Progenitor cell of endocrine pancreas (in vitro differentiated cells): ENCODE measurements around the gene BIVM. TPM values are rescaled to one million over a fixed set of nuclear protein-coding genes. Genes with fewer than 3 reads are reported as not detected.

Experiments used
- DNase-seq: peaks from one replicate; pipeline ENCODE4 v3.0.0; 2021; ENCODE audit warnings: low spot score; ENCODE audit not compliant: unreplicated experiment
- H3K27ac Mint-ChIP-seq: 2 replicates; pipeline ENCODE4 v1.8.0; 2021; ENCODE audit warnings: mild to moderate bottlenecking, moderate library complexity, mixed read lengths
- H3K27me3 Mint-ChIP-seq: 2 replicates; pipeline ENCODE4 v1.8.0; 2021; ENCODE audit warnings: mixed read lengths
- H3K36me3 Mint-ChIP-seq: 2 replicates; pipeline ENCODE4 v1.8.0; 2022; ENCODE audit warnings: mixed read lengths; ENCODE audit not compliant: insufficient read depth
- H3K4me1 Mint-ChIP-seq: 2 replicates; pipeline ENCODE4 v1.8.0; 2021; ENCODE audit warnings: low read depth, mixed read lengths
- H3K4me3 Mint-ChIP-seq: 2 replicates; pipeline ENCODE4 v1.8.0; 2021; ENCODE audit warnings: low read depth, mild to moderate bottlenecking, moderate library complexity, mixed read lengths
- H3K9me3 Mint-ChIP-seq: 2 replicates; pipeline ENCODE4 v1.8.0; 2021; ENCODE audit warnings: low read depth, mixed read lengths
- CTCF ChIP-seq: fragments of 200-600 bp; sonication (generic); IDR thresholded peaks from one replicate; pipeline ENCODE4 v1.5.0; 2021; ENCODE audit warnings: antibody characterized with exemption, mild to moderate bottlenecking; ENCODE audit not compliant: unreplicated experiment
- total RNA-seq: library from RNA; stranded (reverse); gene quantifications from 2 replicates; pipeline ENCODE4 v1.2.1, GENCODE V29; 2021

Gene BIVM
- total RNA-seq, 1 donor from 2014 or later, result 28.5 TPM

GRCh38 chr13:102792396-102792795 lies 6.5 kb upstream of the BIVM start:
- Mint-ChIP-seq H3K36me3 (peaks cover 9% of the 10 kb centered on the region), H3K4me3 (no peak overlapping the region), H3K27me3 (no peaks in the 10 kb centered on the region), H3K9me3 (no peaks in the 10 kb centered on the region), H3K27ac (no peak overlapping the region), H3K4me1 (no peaks in the 10 kb centered on the region)
- DNase-seq, result no peak
- TF ChIP-seq CTCF, result no peak

GRCh38 chr13:102793611-102794355 lies 5.1 kb upstream of the BIVM start:
- DNase-seq, result no peak
- Mint-ChIP-seq H3K4me1 (no peaks in the 10 kb centered on the region), H3K9me3 (no peaks in the 10 kb centered on the region), H3K27me3 (no peaks in the 10 kb centered on the region), H3K27ac (no peak overlapping the region), H3K36me3 (peaks cover 7% of the 10 kb centered on the region), H3K4me3 (no peak overlapping the region)
- TF ChIP-seq CTCF, result no peak

- H3K27me3 Mint-ChIP-seq, result no peaks in the 10 kb centered on the region
- peaks cover 2% of the 10 kb centered on the region for H3K36me3 Mint-ChIP-seq
- H3K4me3 Mint-ChIP-seq, result peak overlapping the region; percentile 86
- peaks cover 3% of the 10 kb centered on the region for H3K4me1 Mint-ChIP-seq
- peak; percentile 26 for DNase-seq
- no peaks in the 10 kb centered on the region for H3K9me3 Mint-ChIP-seq
- TF ChIP-seq CTCF, result no peak
- H3K27ac Mint-ChIP-seq, result peak overlapping the region; percentile 24
Measured at GRCh38 chr13:102799426-102800144, 666 bp downstream of the BIVM start.

- H3K27me3 Mint-ChIP-seq, result no peaks in the 10 kb centered on the region
- H3K4me3 Mint-ChIP-seq, result peak overlapping the region; percentile 86
- peaks cover 2% of the 10 kb centered on the region for H3K36me3 Mint-ChIP-seq
- H3K4me1 Mint-ChIP-seq, result peaks cover 3% of the 10 kb centered on the region
- peak overlapping the region; percentile 67 for H3K27ac Mint-ChIP-seq
- H3K9me3 Mint-ChIP-seq, result no peaks in the 10 kb centered on the region
- TF ChIP-seq CTCF, result peak; percentile 77
- DNase-seq, result peak; percentile 84
Measured at GRCh38 chr13:102800145-102801041, 1.5 kb downstream of the BIVM start.

- no peak overlapping the region for H3K27ac Mint-ChIP-seq
- no peak for DNase-seq
- no peak for TF ChIP-seq CTCF
- H3K9me3 Mint-ChIP-seq, result peaks cover 7% of the 10 kb centered on the region
- H3K36me3 Mint-ChIP-seq, result peaks cover 15% of the 10 kb centered on the region
- H3K4me3 Mint-ChIP-seq, result no peak overlapping the region
- peaks cover 3% of the 10 kb centered on the region for H3K4me1 Mint-ChIP-seq
- no peaks in the 10 kb centered on the region for H3K27me3 Mint-ChIP-seq
Measured at GRCh38 chr13:102805680-102806079, 6.8 kb downstream of the BIVM start.
